H9 (cell line): ENCODE data around the gene NT5C1B. TPM values are rescaled to one million over a fixed set of nuclear protein-coding genes. Genes with fewer than 3 reads are reported as not detected.

ENCODE experiments used
- DNase-seq: peaks from one replicate; pipeline ENCODE4 v3.0.0-alpha.2; 2017
- H2AFZ ChIP-seq: one replicate; pipeline ENCODE4 v1.6.1; 2013; ENCODE audit warnings: mild to moderate bottlenecking, low read length, control low read depth, moderate library complexity
- H2AK5ac ChIP-seq: 2 replicates; pipeline ENCODE4 v1.6.1; 2013; ENCODE audit warnings: low read length, control low read depth, mixed read lengths; ENCODE audit not compliant: insufficient read length
- H2BK120ac ChIP-seq: one replicate; pipeline ENCODE4 v1.6.1; 2013; ENCODE audit warnings: low read depth, mild to moderate bottlenecking, low read length, control low read depth, inconsistent platforms; ENCODE audit not compliant: poor library complexity, severe bottlenecking
- H2BK12ac ChIP-seq: 2 replicates; pipeline ENCODE4 v1.6.1; 2013; ENCODE audit warnings: low read length, control low read depth, mixed read lengths, low read depth; ENCODE audit not compliant: insufficient read length
- H2BK15ac ChIP-seq: 2 replicates; pipeline ENCODE4 v1.6.1; 2013; ENCODE audit warnings: low read depth, low read length, control low read depth
- H2BK20ac ChIP-seq: one replicate; pipeline ENCODE4 v1.6.1; 2013; ENCODE audit warnings: low read depth, mild to moderate bottlenecking, low read length, control low read depth, inconsistent platforms; ENCODE audit not compliant: poor library complexity, severe bottlenecking
- H2BK5ac ChIP-seq: 2 replicates; pipeline ENCODE4 v1.6.1; 2013; ENCODE audit warnings: low read length, control low read depth, mixed read lengths; ENCODE audit not compliant: insufficient read length
- H3K14ac ChIP-seq: 2 replicates; pipeline ENCODE4 v1.6.1; 2013; ENCODE audit warnings: low read length, control low read depth; ENCODE audit not compliant: insufficient read depth
- H3K18ac ChIP-seq: 2 replicates; pipeline ENCODE4 v1.6.1; 2013; ENCODE audit warnings: low read depth, mild to moderate bottlenecking, mixed read lengths, low read length, control low read depth; ENCODE audit not compliant: insufficient read length
- H3K23ac ChIP-seq: 2 replicates; pipeline ENCODE4 v1.6.1; 2013; ENCODE audit warnings: low read length, control low read depth, mixed read lengths, low read depth; ENCODE audit not compliant: insufficient read length
- H3K23me2 ChIP-seq: 2 replicates; pipeline ENCODE4 v1.6.1; 2013; ENCODE audit warnings: low read depth, mild to moderate bottlenecking, mixed read lengths, low read length, control low read depth; ENCODE audit not compliant: insufficient read length, poor library complexity, severe bottlenecking
- H3K27ac ChIP-seq: 2 replicates; pipeline ENCODE4 v1.5.1; 2013; ENCODE audit warnings: low read length, control low read depth, mixed read lengths, low read depth; ENCODE audit not compliant: insufficient read length
- H3K27me3 ChIP-seq: 2 replicates; pipeline ENCODE4 v1.6.1; 2013; ENCODE audit warnings: low read length, control low read depth, inconsistent platforms; ENCODE audit not compliant: insufficient read depth
- H3K4ac ChIP-seq: 2 replicates; pipeline ENCODE4 v1.6.1; 2013; ENCODE audit warnings: low read depth, mild to moderate bottlenecking, control low read depth, inconsistent platforms, low read length, moderate library complexity
- H3K4me1 ChIP-seq: 2 replicates; pipeline ENCODE4 v1.6.1; 2013; ENCODE audit warnings: low read length, control low read depth, inconsistent platforms; ENCODE audit not compliant: insufficient read depth
- H3K4me2 ChIP-seq: 2 replicates; pipeline ENCODE4 v1.6.1; 2013; ENCODE audit warnings: low read length, control low read depth, mixed read lengths; ENCODE audit not compliant: insufficient read length, insufficient read depth
- H3K56ac ChIP-seq: 2 replicates; pipeline ENCODE4 v1.6.1; 2013; ENCODE audit warnings: low read depth, mild to moderate bottlenecking, mixed read lengths, low read length, control low read depth; ENCODE audit not compliant: insufficient read length
- H3K79me1 ChIP-seq: 2 replicates; pipeline ENCODE4 v1.6.1; 2013; ENCODE audit warnings: low read depth, mild to moderate bottlenecking, moderate library complexity, low read length, control low read depth, inconsistent platforms; ENCODE audit not compliant: insufficient read depth, poor library complexity, severe bottlenecking
- H3K79me2 ChIP-seq: 2 replicates; pipeline ENCODE4 v1.6.1; 2013; ENCODE audit warnings: low read length, control low read depth, inconsistent platforms; ENCODE audit not compliant: insufficient read depth
- H3K9ac ChIP-seq: 2 replicates; pipeline ENCODE4 v1.6.1; 2013; ENCODE audit warnings: low read length, control low read depth, mixed read lengths; ENCODE audit not compliant: insufficient read length; ENCODE audit errors: extremely low read depth
- H3K9me3 ChIP-seq: one replicate; pipeline ENCODE4 v1.6.1; 2013; ENCODE audit warnings: low read depth, low read length, inconsistent platforms; ENCODE audit not compliant: control insufficient read depth
- H3T11ph ChIP-seq: one replicate; pipeline ENCODE4 v1.6.1; 2013; ENCODE audit warnings: mild to moderate bottlenecking, low read length, control low read depth, inconsistent platforms
- H4K20me1 ChIP-seq: one replicate; pipeline ENCODE4 v1.6.1; 2013; ENCODE audit not compliant: control insufficient read depth, insufficient read length, insufficient read depth
- H4K5ac ChIP-seq: 2 replicates; pipeline ENCODE4 v1.6.1; 2013; ENCODE audit warnings: low read depth, mild to moderate bottlenecking, mixed read lengths, low read length, control low read depth; ENCODE audit not compliant: insufficient read length
- H4K8ac ChIP-seq: replicated peaks from 2 replicates; pipeline ENCODE4 v1.6.1; 2013; ENCODE audit warnings: low read length, control low read depth, mixed read lengths, low read depth; ENCODE audit not compliant: insufficient read length
- H4K91ac ChIP-seq: 2 replicates; pipeline ENCODE4 v1.6.1; 2013; ENCODE audit warnings: low read depth, mild to moderate bottlenecking, moderate library complexity, mixed read lengths, low read length, control low read depth; ENCODE audit not compliant: insufficient read length
- H3K27ac Mint-ChIP-seq, 3 experiments: 2 replicates in 2 of 3; 3 replicates in 1 of 3; pipeline ENCODE4 v1.8.0; 2020 to 2021; ENCODE audit warnings: mixed read lengths in 3 of 3, mild to moderate bottlenecking in 1 of 3, moderate library complexity in 1 of 3
- H3K27me3 Mint-ChIP-seq: 2 replicates; pipeline ENCODE4 v1.8.0; 2021; ENCODE audit warnings: low read depth, mild to moderate bottlenecking, moderate library complexity, mixed read lengths
- H3K36me3 Mint-ChIP-seq, 3 experiments: 2 replicates in 2 of 3; 3 replicates in 1 of 3; pipeline ENCODE4 v1.8.0; 2020 to 2021; ENCODE audit warnings: low read depth in 3 of 3, mixed read lengths in 3 of 3; ENCODE audit not compliant: insufficient read depth in 1 of 3
- H3K4me1 Mint-ChIP-seq, 2 experiments: 2 replicates each; pipeline ENCODE4 v1.8.0; 2020; ENCODE audit warnings: mixed read lengths in 2 of 2
- H3K4me3 Mint-ChIP-seq, 2 experiments: 2 replicates in 1 of 2; 3 replicates in 1 of 2; pipeline ENCODE4 v1.8.0; 2020 to 2021; ENCODE audit warnings: mild to moderate bottlenecking in 2 of 2, mixed read lengths in 2 of 2, moderate library complexity in 1 of 2
- H3K9me3 Mint-ChIP-seq, 2 experiments: 2 replicates in 1 of 2; 3 replicates in 1 of 2; pipeline ENCODE4 v1.8.0; 2020; ENCODE audit warnings: mild to moderate bottlenecking in 2 of 2, mixed read lengths in 2 of 2, moderate library complexity in 1 of 2
- WGBS: extraction: QIAGEN DNeasy Blood & Tissue Kit; methylation state at CpG from one replicate; pipeline ENCODE4 v1.1.7; 2013; ENCODE audit warnings: missing lambda C conversion rate, low lambda C conversion rate, mixed read lengths; ENCODE audit not compliant: insufficient read length; ENCODE audit errors: extremely low coverage; 5-methylcytosine and 5-hydroxymethylcytosine counted together
- total RNA-seq: library from RNA; stranded (reverse); gene quantifications from 2 replicates; pipeline ENCODE4 v1.2.1, GENCODE V29; 2021
- TF ChIP-seq, protein P1 (sequence below): fragments of 200-600 bp; sonication (generic); conservative IDR thresholded peaks from 3 replicates; pipeline ENCODE4 v1.8.0; 2021; ENCODE audit warnings: antibody characterized with exemption, mild to moderate bottlenecking

NT5C1B gene
- total RNA-seq, 1 experiment from 2014 or later, result not detected

DNA sequence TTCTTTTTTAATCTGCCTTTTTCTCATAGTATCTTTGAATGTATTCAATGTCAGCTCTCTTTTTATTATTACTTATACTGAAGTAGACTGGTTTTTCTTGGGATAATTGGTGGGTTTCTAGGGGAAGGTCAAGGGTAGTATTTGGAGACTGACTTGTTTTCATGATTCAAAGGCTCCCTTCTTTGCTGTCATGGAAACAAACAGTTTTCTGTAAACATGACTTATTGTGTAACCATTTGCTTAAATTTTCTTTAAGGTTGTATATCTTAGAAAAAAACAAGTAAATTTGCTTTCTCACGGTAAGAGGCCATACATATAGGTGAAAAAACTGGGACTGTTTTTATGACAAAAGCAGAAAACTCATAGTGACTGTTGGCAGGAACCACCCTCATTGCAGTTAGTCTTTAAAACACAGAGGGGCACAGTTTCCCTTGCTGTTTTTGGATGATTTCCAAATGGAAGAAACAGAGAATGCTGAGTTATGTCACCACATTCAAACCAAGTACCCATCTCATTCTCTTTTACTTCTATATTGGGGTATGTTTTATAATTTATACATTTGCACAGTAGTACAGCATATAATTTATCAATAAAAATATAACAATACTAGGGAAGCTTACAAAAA, 23.1 kb downstream of the NT5C1B start:
- no peak overlapping the region for H3K23ac ChIP-seq
- no peak overlapping the region for H4K8ac ChIP-seq
- H3K4ac ChIP-seq, result no peak overlapping the region
- no peaks in the 10 kb centered on the region; a peak in 3 of 5 replicates for H3K9me3 Mint-ChIP-seq
- no peak for DNase-seq
- H3K4me1 Mint-ChIP-seq, result peaks cover 9 to 14% of the 10 kb centered on the region in 2 experiments
- H3K9me3 ChIP-seq, result no peaks in the 10 kb centered on the region
- H3K79me2 ChIP-seq, result no peaks in the 10 kb centered on the region
- H3K4me3 Mint-ChIP-seq, result no peak overlapping the region
- H3T11ph ChIP-seq, result no peak overlapping the region
- H2BK120ac ChIP-seq, result no peak overlapping the region
- H3K9ac ChIP-seq, result no peak overlapping the region
- no peak overlapping the region for H2BK12ac ChIP-seq
- H3K4me2 ChIP-seq, result no peak overlapping the region
- no peaks in the 10 kb centered on the region for H4K20me1 ChIP-seq
- H2BK15ac ChIP-seq, result no peak overlapping the region
- no peak overlapping the region for H2BK5ac ChIP-seq
- H3K36me3 Mint-ChIP-seq, result peaks cover 0 to 4% (median 0%) of the 10 kb centered on the region in 3 experiments; a peak in 2 of 7 replicates
- H3K18ac ChIP-seq, result no peak overlapping the region
- H3K27me3 ChIP-seq, result no peaks in the 10 kb centered on the region
- H4K5ac ChIP-seq, result no peak overlapping the region
- no peak overlapping the region for H3K27ac Mint-ChIP-seq
- H3K79me1 ChIP-seq, result no peaks in the 10 kb centered on the region
- no peaks in the 10 kb centered on the region for H3K27me3 Mint-ChIP-seq
- no peaks in the 10 kb centered on the region for H3K23me2 ChIP-seq
- H3K14ac ChIP-seq, result no peak overlapping the region
- no peak overlapping the region for H3K27ac ChIP-seq
- no CpG with 5 or more reads among the region's 1 CpG for WGBS
- no peak overlapping the region for H3K56ac ChIP-seq
- TF ChIP-seq, protein P1, sequence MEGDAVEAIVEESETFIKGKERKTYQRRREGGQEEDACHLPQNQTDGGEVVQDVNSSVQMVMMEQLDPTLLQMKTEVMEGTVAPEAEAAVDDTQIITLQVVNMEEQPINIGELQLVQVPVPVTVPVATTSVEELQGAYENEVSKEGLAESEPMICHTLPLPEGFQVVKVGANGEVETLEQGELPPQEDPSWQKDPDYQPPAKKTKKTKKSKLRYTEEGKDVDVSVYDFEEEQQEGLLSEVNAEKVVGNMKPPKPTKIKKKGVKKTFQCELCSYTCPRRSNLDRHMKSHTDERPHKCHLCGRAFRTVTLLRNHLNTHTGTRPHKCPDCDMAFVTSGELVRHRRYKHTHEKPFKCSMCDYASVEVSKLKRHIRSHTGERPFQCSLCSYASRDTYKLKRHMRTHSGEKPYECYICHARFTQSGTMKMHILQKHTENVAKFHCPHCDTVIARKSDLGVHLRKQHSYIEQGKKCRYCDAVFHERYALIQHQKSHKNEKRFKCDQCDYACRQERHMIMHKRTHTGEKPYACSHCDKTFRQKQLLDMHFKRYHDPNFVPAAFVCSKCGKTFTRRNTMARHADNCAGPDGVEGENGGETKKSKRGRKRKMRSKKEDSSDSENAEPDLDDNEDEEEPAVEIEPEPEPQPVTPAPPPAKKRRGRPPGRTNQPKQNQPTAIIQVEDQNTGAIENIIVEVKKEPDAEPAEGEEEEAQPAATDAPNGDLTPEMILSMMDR, result no peak
- no peak overlapping the region for H2BK20ac ChIP-seq
- H4K91ac ChIP-seq, result no peak overlapping the region
- H2AFZ ChIP-seq, result no peak overlapping the region
- no peaks in the 10 kb centered on the region for H3K4me1 ChIP-seq
- no peak overlapping the region for H2AK5ac ChIP-seq
